Measurements from ENCODE around the gene HIPK3.

GRCh38 chr11:33225371-33225770 lies 31.8 kb upstream of the HIPK3 start:
- no peak for TF ChIP-seq CTCF (conservative IDR thresholded peaks at IDR 0.05)
- no peak for TF ChIP-seq EZH2 (IDR thresholded peaks at IDR 0.05; ENCODE audit: low read depth)
